HAP-1 (cell line): ENCODE measurements around the gene PPFIA1.

Experiments
- DNase-seq, 2 experiments: peaks; one replicate each; pipeline ENCODE4 v3.0.0-alpha.2; 2016 to 2020; ENCODE audit warnings: low spot score in 2 of 2
- H3K27me3 ChIP-seq: fragments of 250-450 bp; sonication (Bioruptor Pico); 2 replicates; pipeline ENCODE4 v1.5.1; 2020; ENCODE audit warnings: low read depth, mild to moderate bottlenecking, moderate library complexity
- H3K36me3 ChIP-seq: fragments of 250-450 bp; sonication (Bioruptor Pico); replicated peaks from 2 replicates; pipeline ENCODE4 v1.5.1; 2020; ENCODE audit warnings: mild to moderate bottlenecking
- H3K4me1 ChIP-seq: fragments of 250-450 bp; sonication (Bioruptor Pico); 2 replicates; pipeline ENCODE4 v1.5.1; 2020; ENCODE audit warnings: mild to moderate bottlenecking
- H3K4me3 ChIP-seq: fragments of 250-450 bp; sonication (Bioruptor Pico); 2 replicates; pipeline ENCODE4 v1.5.1; 2020; ENCODE audit warnings: mild to moderate bottlenecking, moderate library complexity
- H3K9me3 ChIP-seq: fragments of 250-450 bp; sonication (Bioruptor Pico); 2 replicates; pipeline ENCODE4 v1.5.1; 2020; ENCODE audit warnings: mild to moderate bottlenecking, moderate library complexity
- in situ Hi-C: fragments of 300-500 bp; cut with MboI; formaldehyde crosslinking; loops from 3 replicates; pipeline ENCODE4 v1.14.3; 2020; ENCODE audit warnings: low sequenced_read_pairs, inconsistent platforms, mixed read lengths

Gene PPFIA1

DNA sequence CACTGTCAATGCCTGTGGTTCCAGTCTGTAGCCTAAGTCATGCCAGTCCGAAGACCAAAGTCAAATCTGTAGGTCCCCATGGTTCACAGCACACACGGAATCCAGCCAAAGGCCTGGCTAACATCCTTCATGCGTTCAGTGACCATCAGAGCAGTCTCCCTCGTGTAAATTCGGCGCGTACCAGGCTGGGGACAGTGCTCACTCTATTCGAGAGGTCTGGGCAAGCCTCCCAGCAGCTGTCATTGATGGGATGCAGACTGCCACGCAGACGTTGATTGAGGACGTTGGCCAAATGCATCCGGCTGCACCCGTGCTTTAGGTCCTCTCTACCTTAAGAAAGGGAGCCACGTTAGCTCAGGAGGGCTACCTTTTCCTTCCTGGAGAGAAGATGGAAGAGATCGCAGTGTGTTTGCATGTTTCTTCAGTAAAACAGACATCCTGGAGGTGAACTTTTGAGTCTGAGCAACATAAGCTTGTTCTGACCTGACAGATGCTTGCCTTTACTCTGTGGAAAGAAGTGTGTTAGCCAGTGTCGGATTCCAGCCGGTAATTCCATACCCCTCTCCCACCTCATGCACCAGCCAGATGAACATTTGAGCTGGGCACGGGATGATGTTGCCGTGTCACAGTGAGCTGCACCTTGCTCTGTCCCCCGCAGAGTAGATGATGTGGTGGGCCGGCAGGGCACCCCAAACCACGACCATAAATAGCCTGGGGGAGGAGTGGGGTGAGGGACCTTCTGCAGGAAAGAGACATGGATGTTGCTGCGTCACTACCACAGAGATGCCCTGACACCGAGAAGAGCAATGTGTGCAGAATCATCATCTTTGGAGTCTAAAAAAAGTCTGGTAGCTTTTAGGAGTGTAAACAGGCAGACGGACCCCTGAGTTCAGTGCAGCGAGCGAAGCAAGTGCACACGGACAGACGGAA lies 140.1 kb downstream of the PPFIA1 start:
- Histone ChIP-seq H3K4me3 (no peak overlapping the region), H3K9me3 (no peaks in the 10 kb centered on the region), H3K4me1 (no peaks in the 10 kb centered on the region), H3K36me3 (peaks cover 89% of the 10 kb centered on the region), H3K27me3 (no peaks in the 10 kb centered on the region)
- in situ Hi-C loops = no loop called here
- no peak for DNase-seq

- in situ Hi-C loops = no loop called here
- H3K4me1 ChIP-seq = no peaks in the 10 kb centered on the region
- no peak for DNase-seq
- H3K36me3 ChIP-seq = peaks cover 91% of the 10 kb centered on the region
- no peaks in the 10 kb centered on the region for H3K27me3 ChIP-seq
- H3K9me3 ChIP-seq = no peaks in the 10 kb centered on the region
- H3K4me3 ChIP-seq = no peak overlapping the region
These were observed 141.4 kb downstream of the PPFIA1 start for GRCh38 chr11:70411713-70412452.

DNA sequence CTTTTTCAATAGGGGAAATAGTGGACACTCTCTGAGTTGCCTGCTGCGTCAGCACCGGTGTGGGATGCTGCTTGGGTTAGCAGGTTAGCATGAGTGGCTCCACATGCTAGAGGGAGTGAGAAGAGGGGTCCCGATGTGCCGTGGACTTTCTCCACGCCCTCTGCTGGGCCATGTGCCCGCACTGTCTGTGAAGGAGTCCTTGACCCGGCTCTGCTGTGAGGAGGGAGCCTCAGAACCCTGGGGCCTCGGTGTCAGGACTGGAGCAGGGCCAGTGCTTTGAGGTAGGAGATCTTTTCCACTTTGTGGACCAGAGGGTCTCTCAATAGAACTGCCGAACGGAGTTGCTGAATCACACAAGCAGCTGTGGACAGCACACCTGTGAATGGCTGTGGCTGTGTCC lies 142.7 kb downstream of the PPFIA1 start:
- no peaks in the 10 kb centered on the region for H3K4me1 ChIP-seq
- H3K36me3 ChIP-seq = peaks cover 88% of the 10 kb centered on the region
- no peaks in the 10 kb centered on the region for H3K9me3 ChIP-seq
- no peak for DNase-seq
- no peaks in the 10 kb centered on the region for H3K27me3 ChIP-seq
- in situ Hi-C loops = no loop called here
- H3K4me3 ChIP-seq = no peak overlapping the region

- peaks cover 80% of the 10 kb centered on the region for H3K36me3 ChIP-seq
- no peaks in the 10 kb centered on the region for H3K4me1 ChIP-seq
- no peak overlapping the region for H3K4me3 ChIP-seq
- no peak for DNase-seq
- H3K27me3 ChIP-seq = no peaks in the 10 kb centered on the region
- H3K9me3 ChIP-seq = no peaks in the 10 kb centered on the region
- in situ Hi-C loops = no loop called here
These were observed 144.0 kb downstream of the PPFIA1 start for GRCh38 chr11:70414341-70415100.

GRCh38 chr11:70415191-70415590 lies 144.7 kb downstream of the PPFIA1 start:
- Histone ChIP-seq H3K4me3 (no peak overlapping the region), H3K36me3 (peaks cover 80% of the 10 kb centered on the region), H3K4me1 (no peaks in the 10 kb centered on the region), H3K9me3 (no peaks in the 10 kb centered on the region), H3K27me3 (no peaks in the 10 kb centered on the region)
- in situ Hi-C loops = no loop called here
- no peak for DNase-seq

DNA sequence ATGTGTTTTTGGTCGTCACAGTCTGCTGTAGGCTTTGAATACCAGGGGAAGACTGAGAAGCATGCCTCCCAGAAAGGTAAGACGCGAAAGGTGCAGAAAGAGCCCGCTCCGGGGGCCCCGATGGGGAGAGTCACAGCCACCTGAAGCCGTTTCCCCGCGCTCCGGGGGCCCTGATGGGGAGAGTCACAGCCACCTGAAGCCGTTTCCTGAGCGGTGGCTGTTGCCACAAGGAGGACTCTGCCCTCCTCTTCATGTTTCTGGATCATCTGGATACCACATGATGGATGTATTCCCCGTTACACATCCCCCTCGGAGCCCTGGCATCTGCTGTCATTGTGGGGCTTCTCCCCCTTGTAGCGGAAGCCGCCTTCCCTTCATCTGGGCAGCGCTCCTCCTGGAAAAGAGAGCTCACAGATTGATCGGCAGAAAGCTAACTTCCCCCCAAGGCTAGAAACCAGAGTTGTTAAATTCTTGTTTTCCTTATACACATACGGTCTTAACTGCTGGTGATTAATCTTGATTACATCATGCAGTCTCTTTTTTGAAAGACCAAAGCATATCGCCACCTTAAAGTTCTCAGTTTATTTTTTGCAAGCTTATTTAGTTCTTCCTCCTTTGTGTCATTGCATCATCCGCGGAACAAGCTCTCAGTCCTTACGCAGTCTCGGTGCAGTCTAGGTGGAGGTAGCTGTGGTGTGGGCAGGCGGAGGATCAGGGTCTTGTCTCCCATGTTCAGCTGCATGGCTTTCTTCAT lies 145.3 kb downstream of the PPFIA1 start:
- H3K4me3 ChIP-seq = no peak overlapping the region
- no peaks in the 10 kb centered on the region for H3K9me3 ChIP-seq
- no peaks in the 10 kb centered on the region for H3K27me3 ChIP-seq
- no peaks in the 10 kb centered on the region for H3K4me1 ChIP-seq
- DNase-seq = no peak
- peaks cover 79% of the 10 kb centered on the region for H3K36me3 ChIP-seq
- in situ Hi-C loops = no loop called here

- no peaks in the 10 kb centered on the region for H3K27me3 ChIP-seq
- H3K36me3 ChIP-seq = peaks cover 84% of the 10 kb centered on the region
- in situ Hi-C loops = no loop called here
- no peak for DNase-seq
- H3K4me1 ChIP-seq = no peaks in the 10 kb centered on the region
- no peaks in the 10 kb centered on the region for H3K9me3 ChIP-seq
- H3K4me3 ChIP-seq = no peak overlapping the region
These were observed 146.4 kb downstream of the PPFIA1 start for GRCh38 chr11:70416881-70417280.

DNA sequence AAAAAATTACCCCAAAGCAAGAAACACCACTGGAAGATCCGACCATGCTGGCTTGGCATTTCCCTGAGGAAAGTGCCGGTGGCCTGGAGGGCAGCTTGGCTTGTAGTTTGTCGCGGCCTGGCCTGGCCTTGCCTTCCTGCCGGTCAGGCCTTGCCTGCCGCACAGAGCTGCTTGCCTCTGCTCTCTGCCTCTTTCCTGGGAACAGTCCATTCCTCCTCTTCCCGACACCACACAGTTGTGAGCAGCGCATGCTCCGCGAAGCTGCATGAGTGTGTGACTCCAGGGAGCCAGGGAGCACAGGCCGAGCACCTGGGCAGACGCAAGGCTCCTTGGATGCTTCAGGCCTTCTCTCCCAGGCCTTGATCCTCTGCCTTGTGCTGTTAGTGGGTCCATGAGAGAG lies 147.6 kb downstream of the PPFIA1 start:
- DNase-seq = no peak
- Histone ChIP-seq H3K36me3 (peaks cover 84% of the 10 kb centered on the region), H3K4me3 (no peak overlapping the region)

GRCh38 chr11:70419307-70420007 lies 149.0 kb downstream of the PPFIA1 start:
- H3K36me3 ChIP-seq = peaks cover 79% of the 10 kb centered on the region
- no peaks in the 10 kb centered on the region for H3K9me3 ChIP-seq
- no peaks in the 10 kb centered on the region for H3K4me1 ChIP-seq
- DNase-seq = no peak
- in situ Hi-C loops = no loop called here
- H3K27me3 ChIP-seq = no peaks in the 10 kb centered on the region
- no peak overlapping the region for H3K4me3 ChIP-seq

More for the DNA sequence above, 147.6 kb downstream of the PPFIA1 start:
- no peaks in the 10 kb centered on the region for H3K4me1 ChIP-seq
- H3K9me3 ChIP-seq = no peaks in the 10 kb centered on the region
- H3K27me3 ChIP-seq = no peaks in the 10 kb centered on the region
- in situ Hi-C loops = no loop called here

DNA sequence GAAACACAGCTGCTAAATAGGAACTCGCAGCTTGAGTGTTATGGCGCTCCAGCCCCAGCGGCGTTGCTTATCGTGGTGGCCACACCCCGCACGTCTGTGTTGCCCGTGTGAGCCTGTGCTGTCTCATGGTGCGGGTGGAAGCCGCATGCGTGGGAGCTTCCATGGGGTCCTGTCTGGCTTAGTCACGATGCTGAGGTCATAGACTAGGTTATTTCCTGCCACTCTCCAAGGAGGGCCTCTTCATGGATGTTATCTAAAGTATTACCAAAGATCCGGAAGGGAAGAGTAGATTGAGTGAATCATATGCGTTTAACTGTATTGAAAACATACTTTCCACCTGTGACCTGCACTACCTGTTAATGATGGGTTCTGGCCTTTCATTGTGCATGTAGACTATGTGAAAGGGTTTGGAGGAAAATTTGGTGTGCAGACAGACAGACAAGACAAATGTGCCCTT lies 149.5 kb downstream of the PPFIA1 start:
- Histone ChIP-seq H3K4me3 (no peak overlapping the region), H3K9me3 (no peaks in the 10 kb centered on the region), H3K36me3 (peaks cover 79% of the 10 kb centered on the region), H3K4me1 (no peaks in the 10 kb centered on the region), H3K27me3 (no peaks in the 10 kb centered on the region)
- in situ Hi-C loops = no loop called here
- no peak for DNase-seq

DNA sequence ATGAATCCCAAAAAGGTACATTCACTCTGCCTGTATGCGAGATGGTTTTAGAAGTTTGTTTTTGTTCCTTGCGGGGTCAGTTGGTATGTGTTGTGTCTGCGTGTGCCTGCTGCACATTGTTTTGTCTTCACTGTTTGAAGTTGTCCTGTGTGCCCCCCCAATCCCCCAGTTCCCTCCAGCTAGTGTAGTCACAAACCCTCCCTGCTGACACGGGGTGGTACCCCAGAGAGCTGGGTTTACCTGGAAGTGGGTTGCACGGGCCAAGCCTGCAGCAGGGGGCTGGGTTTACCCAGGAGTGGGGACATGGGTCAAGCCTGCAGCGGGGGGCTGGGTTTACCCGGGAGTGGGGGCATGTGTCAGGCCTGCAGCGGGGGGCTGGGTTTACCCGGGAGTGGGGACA lies 150.0 kb downstream of the PPFIA1 start:
- Histone ChIP-seq H3K4me1 (no peaks in the 10 kb centered on the region), H3K27me3 (no peaks in the 10 kb centered on the region), H3K36me3 (peaks cover 79% of the 10 kb centered on the region), H3K4me3 (no peak overlapping the region), H3K9me3 (no peaks in the 10 kb centered on the region)
- no peak for DNase-seq
- in situ Hi-C loops = no loop called here

DNA sequence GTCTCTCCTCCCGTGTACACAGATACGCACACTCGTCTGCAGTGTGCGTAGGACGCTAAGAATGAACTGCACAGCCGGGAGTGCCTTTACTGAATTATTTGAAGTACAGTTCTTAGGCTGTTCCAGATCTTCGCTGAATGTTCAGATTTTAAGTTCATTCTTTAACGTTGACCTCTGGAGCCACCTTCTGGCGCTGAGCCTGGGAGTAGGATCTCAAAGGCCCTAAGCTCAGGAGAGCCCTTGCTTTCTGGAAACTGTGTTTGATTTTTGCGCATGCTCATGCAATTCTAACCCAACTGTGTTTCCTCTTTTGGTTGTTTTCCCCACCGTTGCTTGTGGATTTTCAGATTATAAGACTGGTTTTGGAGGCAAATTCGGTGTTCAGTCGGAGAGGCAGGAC lies 150.6 kb downstream of the PPFIA1 start:
- Histone ChIP-seq H3K4me1 (no peaks in the 10 kb centered on the region), H3K36me3 (peaks cover 79% of the 10 kb centered on the region), H3K4me3 (no peak overlapping the region), H3K9me3 (no peaks in the 10 kb centered on the region), H3K27me3 (no peaks in the 10 kb centered on the region)
- in situ Hi-C loops = no loop called here
- DNase-seq = no peak
